Activated CD8-positive, alpha-beta T cell treated with anti-CD3 and anti-CD28 coated beads for 36 hours (primary cell): ENCODE results near the gene CLEC4M. TPM values are rescaled to one million over a fixed set of nuclear protein-coding genes. Genes with fewer than 3 reads are reported as not detected.

Experiments
- ATAC-seq: fragments of 200-7000 bp; cut with Tn5 transposase; one replicate; pipeline ENCODE4 v1.10.0; 2021; ENCODE audit warnings: mild to moderate bottlenecking, moderate library complexity
- CTCF ChIA-PET: fragments of 350-600 bp; sonication (Branson Sonifier 250); formaldehyde crosslinking; loops from one replicate; lab custom pipeline; 2021; ENCODE audit warnings: antibody characterized with exemption; lab: Charles Lee
- POLR2A ChIA-PET: fragments of 350-600 bp; sonication (Branson Sonifier 250); formaldehyde crosslinking; loops from one replicate; lab custom pipeline; 2021; ENCODE audit warnings: antibody characterized with exemption; lab: Charles Lee
- DNase-seq: peaks from one replicate; pipeline ENCODE4 v3.0.0-alpha.2; 2020
- H3K27ac Mint-ChIP-seq: one replicate; pipeline ENCODE4 v1.8.0; 2021; ENCODE audit warnings: mild to moderate bottlenecking, mixed read lengths
- H3K27me3 Mint-ChIP-seq: one replicate; pipeline ENCODE4 v1.8.0; 2021; ENCODE audit warnings: mixed read lengths
- H3K36me3 Mint-ChIP-seq: one replicate; pipeline ENCODE4 v1.8.0; 2021; ENCODE audit warnings: low read depth, mixed read lengths
- H3K4me1 Mint-ChIP-seq: one replicate; pipeline ENCODE4 v1.8.0; 2021; ENCODE audit warnings: low read depth, mixed read lengths
- H3K4me3 Mint-ChIP-seq: one replicate; pipeline ENCODE4 v1.8.0; 2021; ENCODE audit warnings: mild to moderate bottlenecking, moderate library complexity, mixed read lengths
- H3K9me3 Mint-ChIP-seq: one replicate; pipeline ENCODE4 v1.8.0; 2021; ENCODE audit warnings: mixed read lengths
- CTCF ChIP-seq: fragments of 200-600 bp; IDR thresholded peaks from one replicate; pipeline ENCODE4 v1.8.0; 2022; ENCODE audit warnings: antibody characterized with exemption, mild to moderate bottlenecking
- intact Hi-C: fragments of 100-400 bp; cut with micrococcal nuclease; formaldehyde crosslinking; loops from one replicate; pipeline ENCODE4 v1.10.0; 2022
- total RNA-seq, 2 experiments: library from RNA; stranded (reverse); gene quantifications; one replicate each; pipeline ENCODE4 v1.2.3, GENCODE V29; 2021

CLEC4M gene
- total RNA-seq, 2 experiments from 2014 or later = not detected

DNA sequence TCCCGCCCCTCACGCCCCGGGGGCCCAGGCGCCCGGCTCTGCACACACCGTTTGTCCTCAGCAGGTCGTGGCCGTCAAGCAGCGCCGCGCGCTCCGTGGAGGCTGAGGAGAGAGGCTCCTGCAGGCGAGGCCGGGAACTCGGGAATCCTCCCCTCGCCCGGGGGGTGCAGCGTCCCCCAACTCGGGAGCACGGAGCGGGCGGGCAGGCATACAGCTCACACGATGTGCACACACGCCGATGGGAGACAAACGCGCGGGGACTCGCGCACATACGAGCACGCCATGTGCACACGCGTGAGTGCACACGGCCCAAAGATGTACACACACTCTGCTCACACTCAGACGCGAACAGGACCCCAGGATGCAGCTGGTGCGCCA is 31.8 kb upstream of the CLEC4M start:
- ChIA-PET CTCF (no interaction called here), POLR2A (interaction anchor here (0.6 kb wide), 1 partner anchor 11 kb away, joined by 3 read pairs; no protein-coding TSS in a partner anchor)
- intact Hi-C loops = no loop called here

DNA sequence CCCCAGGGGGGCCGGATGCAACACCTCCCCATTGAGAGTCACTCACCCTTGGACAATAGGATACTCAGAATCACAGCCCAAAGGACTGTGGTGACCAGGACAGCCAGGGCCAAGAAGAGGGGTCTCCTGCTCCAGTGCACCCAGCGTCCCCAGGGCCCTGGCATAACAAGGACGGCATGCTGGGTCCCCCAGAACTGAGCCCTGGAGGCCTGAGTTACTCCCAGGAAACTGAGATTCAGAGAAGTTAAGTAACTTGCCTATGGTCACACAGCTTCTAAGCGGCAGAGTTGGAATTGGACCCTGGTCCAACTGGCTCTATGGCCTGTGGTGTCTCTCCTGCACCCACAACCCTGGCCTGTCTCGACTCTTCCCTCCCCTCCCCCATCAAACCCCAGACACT is 31.4 kb upstream of the CLEC4M start:
- Mint-ChIP-seq H3K9me3 (no peaks in the 10 kb centered on the region), H3K27ac (no peak overlapping the region), H3K4me3 (no peak overlapping the region), H3K27me3 (peaks cover 39% of the 10 kb centered on the region), H3K36me3 (no peaks in the 10 kb centered on the region), H3K4me1 (peaks cover 8% of the 10 kb centered on the region)
- ChIA-PET CTCF (no interaction called here), POLR2A (interaction anchor here (0.6 kb wide), 1 partner anchor 12 kb away, joined by 3 read pairs; no protein-coding TSS in a partner anchor)
- intact Hi-C loops = no loop called here
- DNase-seq (no peak), ATAC-seq (no peak)
- no peak for TF ChIP-seq CTCF

More for the DNA sequence above, 31.8 kb upstream of the CLEC4M start:
- Mint-ChIP-seq H3K4me1 (peaks cover 8% of the 10 kb centered on the region), H3K9me3 (no peaks in the 10 kb centered on the region), H3K4me3 (no peak overlapping the region), H3K27me3 (peaks cover 41% of the 10 kb centered on the region), H3K27ac (no peak overlapping the region), H3K36me3 (no peaks in the 10 kb centered on the region)
- no peak for TF ChIP-seq CTCF
- no peak for ATAC-seq
- DNase-seq = no peak

- ChIA-PET POLR2A (no interaction called here), CTCF (no interaction called here)
- no peak for ATAC-seq
- DNase-seq = no peak
- Mint-ChIP-seq H3K9me3 (no peaks in the 10 kb centered on the region), H3K36me3 (no peaks in the 10 kb centered on the region), H3K4me1 (peaks cover 8% of the 10 kb centered on the region), H3K27ac (no peak within 1 kb of the TSS), H3K4me3 (no peak within 1 kb of the TSS), H3K27me3 (peaks cover 37% of the 10 kb centered on the region)
- no peak for TF ChIP-seq CTCF
- intact Hi-C loops = no loop called here
These were observed 31.0 kb upstream of the CLEC4M start, which contains the start of gene CLEC4G for GRCh38 chr19:7732045-7732444. Gene CLEC4G, minus strand, starts transcription at chr19:7732110. Its CDS starts 8 bp downstream, at chr19:7732102.

DNA sequence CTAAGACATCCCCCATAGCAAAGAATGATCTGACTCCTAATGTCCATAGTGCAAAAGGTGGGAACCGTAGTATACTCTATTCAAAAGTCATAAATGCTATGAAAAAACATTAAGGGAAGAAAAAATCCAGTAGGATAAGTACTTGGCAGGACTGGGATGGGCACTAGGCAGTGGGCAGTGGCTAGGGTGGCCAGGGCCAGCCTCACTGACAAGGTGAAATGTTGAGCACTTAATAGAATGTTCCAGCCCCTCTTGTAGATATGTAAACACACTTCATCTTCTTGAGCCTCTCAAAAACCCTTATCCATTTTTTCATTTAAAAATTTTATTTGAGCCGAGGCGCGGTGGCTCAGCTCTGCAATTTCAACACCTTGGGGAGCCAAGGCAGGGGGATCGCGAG is 29.7 kb upstream of the CLEC4M start:
- Mint-ChIP-seq H3K4me1 (peaks cover 11% of the 10 kb centered on the region), H3K27me3 (peaks cover 29% of the 10 kb centered on the region), H3K36me3 (no peaks in the 10 kb centered on the region), H3K9me3 (no peaks in the 10 kb centered on the region), H3K27ac (no peak overlapping the region), H3K4me3 (no peak overlapping the region)
- intact Hi-C loops = no loop called here
- no peak for TF ChIP-seq CTCF
- ChIA-PET CTCF (no interaction called here), POLR2A (no interaction called here)
- no peak for ATAC-seq
- DNase-seq = no peak

DNA sequence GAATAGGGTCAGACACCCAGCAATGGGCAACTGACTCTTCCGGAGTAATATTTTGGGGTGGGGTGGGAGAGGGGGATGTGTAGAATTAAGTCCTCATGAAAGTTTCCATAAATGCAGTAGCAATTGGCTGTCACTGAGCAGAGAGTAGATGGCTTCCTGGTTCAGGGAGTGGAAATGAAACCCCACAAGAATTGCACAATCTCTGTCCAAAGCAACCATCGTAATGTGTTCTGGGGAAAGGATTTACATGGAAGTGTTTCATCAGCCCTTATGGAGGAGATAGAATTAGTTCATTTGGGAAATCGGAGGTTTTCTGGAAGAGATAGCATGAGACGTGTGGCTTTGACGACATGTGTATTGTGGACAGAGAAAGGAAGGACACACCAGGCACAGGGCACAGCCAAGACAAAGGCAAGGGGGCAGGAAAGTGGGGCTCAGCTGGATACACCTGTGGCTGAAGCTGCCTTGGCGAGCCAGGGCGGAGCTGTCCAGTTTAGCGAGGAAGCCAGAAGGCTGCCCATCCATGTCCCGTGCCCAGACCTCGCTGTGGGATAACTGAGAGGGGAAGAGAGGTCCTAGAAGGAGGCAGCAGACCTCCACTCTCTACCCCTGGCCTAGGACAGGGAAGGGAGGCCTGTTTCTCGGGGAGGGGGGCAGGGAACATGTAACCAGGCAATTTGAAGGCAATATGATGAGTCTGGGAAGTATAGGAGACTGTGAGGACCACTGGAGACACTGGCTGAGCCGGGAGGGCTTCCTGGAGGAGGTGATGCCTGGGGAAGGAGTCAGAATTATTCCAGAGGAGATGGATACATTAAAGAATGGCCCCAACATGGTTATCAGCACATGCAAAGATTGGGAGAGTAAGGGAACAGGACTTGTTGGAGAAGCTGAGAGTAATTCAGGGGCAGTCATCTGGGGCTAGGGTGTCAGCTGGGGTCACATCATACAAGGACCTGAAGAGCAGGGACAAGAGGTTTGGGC is 28.5 kb upstream of the CLEC4M start:
- Mint-ChIP-seq H3K4me1 (peaks cover 11% of the 10 kb centered on the region), H3K4me3 (no peak overlapping the region), H3K9me3 (no peaks in the 10 kb centered on the region), H3K36me3 (no peaks in the 10 kb centered on the region), H3K27me3 (peaks cover 17% of the 10 kb centered on the region), H3K27ac (no peak overlapping the region)
- DNase-seq = no peak
- no peak for ATAC-seq
- intact Hi-C loops = no loop called here
- TF ChIP-seq CTCF = no peak
- ChIA-PET POLR2A (no interaction called here), CTCF (no interaction called here)
